GM20000 (cell line): ENCODE data around the gene PLVAP.
A peak's percentile ranks its signal among the peaks of the same experiment; 100 is the strongest.

Experiments used
- DNase-seq: peaks from one replicate; pipeline ENCODE4 v3.0.0; 2012; ENCODE audit warnings: low spot score
- TF ChIP-seq, protein P1 (sequence below): IDR thresholded peaks from 2 replicates; pipeline ENCODE4 v1.5.1; 2012; ENCODE audit warnings: mild to moderate bottlenecking, control low read depth; ENCODE audit errors: extremely low read depth, missing control alignments

Gene PLVAP

GRCh38 chr19:17353386-17353785 is 23.8 kb downstream of the PLVAP start:
- TF ChIP-seq, protein P1, sequence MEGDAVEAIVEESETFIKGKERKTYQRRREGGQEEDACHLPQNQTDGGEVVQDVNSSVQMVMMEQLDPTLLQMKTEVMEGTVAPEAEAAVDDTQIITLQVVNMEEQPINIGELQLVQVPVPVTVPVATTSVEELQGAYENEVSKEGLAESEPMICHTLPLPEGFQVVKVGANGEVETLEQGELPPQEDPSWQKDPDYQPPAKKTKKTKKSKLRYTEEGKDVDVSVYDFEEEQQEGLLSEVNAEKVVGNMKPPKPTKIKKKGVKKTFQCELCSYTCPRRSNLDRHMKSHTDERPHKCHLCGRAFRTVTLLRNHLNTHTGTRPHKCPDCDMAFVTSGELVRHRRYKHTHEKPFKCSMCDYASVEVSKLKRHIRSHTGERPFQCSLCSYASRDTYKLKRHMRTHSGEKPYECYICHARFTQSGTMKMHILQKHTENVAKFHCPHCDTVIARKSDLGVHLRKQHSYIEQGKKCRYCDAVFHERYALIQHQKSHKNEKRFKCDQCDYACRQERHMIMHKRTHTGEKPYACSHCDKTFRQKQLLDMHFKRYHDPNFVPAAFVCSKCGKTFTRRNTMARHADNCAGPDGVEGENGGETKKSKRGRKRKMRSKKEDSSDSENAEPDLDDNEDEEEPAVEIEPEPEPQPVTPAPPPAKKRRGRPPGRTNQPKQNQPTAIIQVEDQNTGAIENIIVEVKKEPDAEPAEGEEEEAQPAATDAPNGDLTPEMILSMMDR, result no peak
- no peak for DNase-seq

GRCh38 chr19:17352608-17353280 is 24.4 kb downstream of the PLVAP start:
- DNase-seq, result no peak
- TF ChIP-seq, protein P1, result no peak

GRCh38 chr19:17351815-17352435 is 25.2 kb downstream of the PLVAP start:
- DNase-seq, result no peak
- TF ChIP-seq, protein P1, result no peak

DNA sequence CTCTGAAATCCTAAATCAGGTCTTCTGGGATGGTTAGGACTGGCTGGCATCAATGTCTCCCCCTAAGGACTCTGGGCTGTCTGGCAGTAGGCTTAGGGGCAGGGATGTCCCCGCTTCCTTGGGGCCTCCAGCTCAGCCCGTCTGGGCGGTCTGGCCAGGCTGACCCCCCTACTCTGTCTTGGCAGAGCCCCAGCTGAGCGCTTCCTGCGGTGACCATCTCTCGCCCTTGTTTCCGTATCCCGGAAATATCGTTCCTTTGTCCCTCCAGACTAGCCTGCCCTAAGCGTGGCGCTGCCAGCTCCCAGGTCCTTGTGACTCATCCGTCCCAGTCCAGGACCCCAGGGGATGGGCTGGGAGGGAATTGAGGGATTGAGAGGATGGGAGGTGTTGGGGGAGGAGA is 28.4 kb downstream of the PLVAP start:
- DNase-seq, result no peak
- TF ChIP-seq, protein P1, result no peak

DNA sequence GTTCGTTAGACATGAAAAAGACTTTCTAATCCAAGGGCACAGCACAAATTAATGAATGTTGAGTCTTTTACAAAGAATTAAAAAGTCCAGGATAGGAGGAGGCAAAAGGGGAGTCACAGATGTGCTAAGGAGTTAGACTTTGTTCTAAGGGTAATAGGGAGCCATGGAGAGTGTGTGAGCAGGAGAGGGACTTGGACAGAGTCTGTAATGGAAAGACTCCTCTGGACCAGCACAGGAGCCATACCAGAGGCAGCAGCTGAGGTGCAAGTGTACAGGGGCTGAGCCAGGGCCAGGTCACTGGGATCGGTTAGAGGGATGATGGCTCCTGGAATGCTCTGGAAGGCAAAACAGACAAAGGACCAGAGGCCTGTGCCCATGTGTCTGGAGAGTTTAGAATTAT is 29.3 kb downstream of the PLVAP start:
- TF ChIP-seq, protein P1, result no peak

GRCh38 chr19:17347361-17347760 is 29.8 kb downstream of the PLVAP start:
- TF ChIP-seq, protein P1, result no peak
- DNase-seq, result no peak

More for the DNA sequence above, 29.3 kb downstream of the PLVAP start:
- DNase-seq, result no peak

DNA sequence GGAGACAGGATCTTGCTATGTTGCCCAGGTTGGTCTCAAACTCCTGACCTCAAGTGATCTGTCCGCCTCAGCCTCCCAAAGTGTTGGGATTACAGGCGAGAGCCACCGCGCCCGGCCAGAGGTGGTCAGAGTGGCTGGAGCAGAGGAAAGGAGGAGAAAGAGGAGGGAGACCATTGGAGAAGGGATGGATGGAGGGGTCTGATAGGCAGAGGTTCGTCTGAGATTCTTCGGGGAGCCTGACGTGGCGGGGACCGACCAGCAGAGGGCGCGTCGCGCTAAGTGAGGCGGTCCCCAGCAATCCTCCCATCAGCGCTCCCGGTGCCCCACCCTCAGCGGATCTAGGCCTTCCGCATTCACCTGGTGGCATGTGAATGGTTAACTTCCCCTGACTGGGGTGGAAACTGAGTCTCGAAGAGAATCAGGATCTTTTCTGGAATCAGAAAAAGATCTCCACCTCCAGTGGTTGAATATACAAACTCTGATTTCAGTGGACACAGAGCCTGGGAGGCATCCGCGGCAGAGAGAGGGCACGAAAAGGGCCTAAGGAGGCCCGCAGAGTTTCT is 31.0 kb downstream of the PLVAP start:
- TF ChIP-seq, protein P1, result peak; percentile 97
- DNase-seq, result peak; percentile 88
